ENCODE results near the gene ARHGEF4.

The ARHGEF4 gene

GRCh38 chr2:131022731-131023130 lies 186.0 kb downstream of the ARHGEF4 start:
- no peak for DNase-seq

DNA sequence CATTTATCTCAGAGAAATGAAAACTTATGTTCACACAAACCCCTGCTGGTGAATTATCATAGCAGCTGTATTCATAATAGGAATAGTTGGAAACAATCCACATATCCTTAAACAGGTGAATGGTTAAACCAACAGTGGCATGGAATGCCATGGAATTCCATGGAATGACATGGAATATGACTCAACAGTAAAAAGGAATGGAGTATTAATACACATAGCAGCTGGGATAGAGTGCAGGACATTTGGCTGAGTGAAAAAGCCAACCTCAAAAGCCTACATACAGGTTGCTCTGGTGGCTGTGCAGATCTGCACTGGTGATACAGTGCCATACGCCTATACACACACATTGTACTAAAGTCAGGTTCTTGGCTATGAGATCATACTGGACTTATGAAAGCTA lies 187.0 kb downstream of the ARHGEF4 start:
- no peak for DNase-seq

- DNase-seq, result no peak
Observed at GRCh38 chr2:131026919-131027318, 190.2 kb downstream of the ARHGEF4 start.

DNA sequence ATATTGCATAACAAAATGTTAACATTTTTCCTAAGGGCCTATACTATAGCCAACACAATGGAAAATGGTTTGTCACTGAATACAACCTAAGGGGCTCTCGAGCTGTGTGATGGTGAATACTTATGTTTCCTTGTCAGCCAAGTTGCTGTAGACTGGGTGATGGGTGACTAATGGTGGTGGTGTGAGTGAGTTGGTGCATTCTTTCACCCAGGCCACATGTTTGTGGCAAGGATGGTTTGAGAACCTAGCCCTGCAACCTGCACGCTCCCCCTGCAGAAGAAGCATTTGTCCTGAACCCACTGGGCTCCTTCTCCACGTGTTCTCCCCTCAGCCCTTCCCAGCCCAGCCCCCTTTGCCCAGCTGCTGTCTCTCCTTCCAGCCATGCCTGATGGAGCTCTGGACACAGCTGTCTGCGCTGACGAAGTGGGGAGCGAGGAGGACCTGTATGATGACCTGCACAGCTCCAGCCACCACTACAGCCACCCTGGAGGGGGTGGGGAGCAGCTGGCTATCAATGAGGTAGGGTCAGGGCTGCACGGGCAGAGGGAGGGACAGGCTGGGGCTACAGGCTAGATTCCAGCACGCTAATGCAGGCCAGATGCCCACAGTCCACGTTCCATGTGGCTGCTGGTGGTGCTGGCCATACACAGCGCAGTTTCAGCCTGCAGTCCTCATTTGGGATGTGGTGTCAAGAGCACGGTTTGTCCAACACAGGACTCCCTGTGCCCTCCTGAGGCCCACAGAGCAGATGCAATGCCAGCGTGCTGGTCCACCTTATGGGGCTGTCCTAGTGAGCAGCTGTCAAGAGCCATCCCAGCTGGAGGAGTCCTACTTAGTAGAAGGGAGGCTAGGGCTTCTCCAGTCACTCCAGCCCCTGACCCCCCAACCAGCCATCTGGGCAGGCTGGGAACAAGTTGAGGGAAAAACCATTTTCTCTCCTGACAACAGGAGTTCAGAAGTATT lies 191.1 kb downstream of the ARHGEF4 start:
- no peak for DNase-seq

- DNase-seq, result no peak
Observed at GRCh38 chr2:131029812-131030211, 193.1 kb downstream of the ARHGEF4 start.

DNA sequence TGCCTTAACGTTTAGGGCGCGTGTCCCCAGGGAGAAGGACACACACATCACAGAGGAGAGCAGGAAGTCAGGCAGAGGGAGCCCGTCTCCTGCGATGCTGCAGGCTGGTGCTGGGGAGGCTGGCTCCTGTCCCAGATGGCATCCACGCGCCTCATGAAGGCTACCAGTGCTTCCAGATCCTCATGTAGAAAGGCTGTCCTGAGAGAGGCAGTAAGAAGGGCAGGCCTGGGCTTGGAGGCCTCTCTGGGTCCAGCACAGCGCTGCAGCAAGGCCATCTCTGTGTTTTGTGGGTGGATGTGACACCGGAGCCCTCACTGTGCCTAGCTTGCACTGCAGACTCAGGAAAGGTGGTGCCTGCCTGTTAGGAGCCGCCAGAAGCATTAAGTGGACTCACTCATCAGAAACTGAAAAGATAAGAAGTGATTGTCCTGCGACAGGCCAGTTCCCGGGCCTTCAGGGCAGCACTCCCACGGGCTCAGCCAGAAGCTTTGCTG lies 193.8 kb downstream of the ARHGEF4 start:
- no peak for DNase-seq

- no peak for DNase-seq
Observed at GRCh38 chr2:131031431-131031841, 194.7 kb downstream of the ARHGEF4 start.

DNA sequence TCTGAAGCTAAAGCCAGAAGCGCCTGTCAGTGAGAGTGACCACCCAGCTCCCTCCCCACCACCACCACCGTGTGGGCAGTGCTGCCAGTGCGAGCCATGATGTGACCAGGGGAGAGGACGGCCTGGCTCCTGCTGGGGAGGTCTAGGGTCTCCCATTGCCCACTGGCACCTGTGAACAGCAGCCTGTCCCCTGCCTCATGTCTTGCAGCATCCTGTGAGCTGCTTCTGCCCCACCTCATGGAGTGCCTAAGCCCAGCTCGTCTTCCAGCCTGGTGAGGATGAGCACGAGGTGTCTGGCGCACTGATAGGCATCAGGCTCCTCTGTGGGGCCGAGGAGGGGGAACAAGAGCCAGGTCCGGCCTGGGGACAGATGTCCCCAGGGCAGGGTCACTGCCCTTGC lies 195.2 kb downstream of the ARHGEF4 start:
- DNase-seq, result no peak

DNA sequence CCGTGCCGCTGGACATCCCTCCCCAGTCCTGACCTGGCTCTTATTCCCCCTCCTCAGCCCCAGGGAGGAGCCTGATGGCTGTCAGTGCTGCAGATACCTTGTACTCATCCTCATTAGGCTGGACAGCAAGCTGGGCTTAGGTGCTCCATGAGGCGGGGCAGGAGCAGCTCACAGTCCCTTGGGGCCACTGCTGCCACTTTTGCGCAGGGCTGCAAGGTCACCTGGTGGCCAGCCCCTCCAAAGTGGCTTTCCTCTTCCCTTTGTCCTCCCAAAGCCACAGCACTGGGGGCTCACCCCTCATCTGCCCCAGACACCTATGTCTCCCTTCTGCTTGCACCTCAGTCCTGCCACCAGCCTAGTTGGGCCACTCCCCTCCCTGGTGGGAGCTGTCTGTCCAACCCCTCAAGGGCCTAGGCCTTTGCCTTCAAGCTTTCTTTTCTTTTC lies 195.7 kb downstream of the ARHGEF4 start:
- DNase-seq, result no peak

DNA sequence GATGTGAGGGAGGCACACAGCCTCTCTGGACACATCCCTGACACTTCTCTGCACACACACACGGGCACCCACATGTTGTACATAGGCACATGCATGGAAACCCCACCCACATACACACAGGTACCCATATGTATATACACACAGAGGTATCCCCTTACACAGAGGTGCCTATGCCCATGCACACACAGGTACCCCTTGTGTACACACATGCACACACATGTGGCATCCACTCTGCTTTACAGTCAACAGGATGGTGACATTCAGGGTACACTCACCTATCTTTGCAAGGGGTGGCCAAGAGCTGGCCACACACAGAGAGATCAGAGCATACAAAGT lies 197.0 kb downstream of the ARHGEF4 start:
- DNase-seq, result no peak

GRCh38 chr2:131034122-131035051 lies 197.7 kb downstream of the ARHGEF4 start:
- no peak for DNase-seq

- no peak for DNase-seq
Observed at GRCh38 chr2:131035112-131035825, 198.6 kb downstream of the ARHGEF4 start.

GRCh38 chr2:131035826-131036231 lies 199.1 kb downstream of the ARHGEF4 start:
- no peak for DNase-seq

DNA sequence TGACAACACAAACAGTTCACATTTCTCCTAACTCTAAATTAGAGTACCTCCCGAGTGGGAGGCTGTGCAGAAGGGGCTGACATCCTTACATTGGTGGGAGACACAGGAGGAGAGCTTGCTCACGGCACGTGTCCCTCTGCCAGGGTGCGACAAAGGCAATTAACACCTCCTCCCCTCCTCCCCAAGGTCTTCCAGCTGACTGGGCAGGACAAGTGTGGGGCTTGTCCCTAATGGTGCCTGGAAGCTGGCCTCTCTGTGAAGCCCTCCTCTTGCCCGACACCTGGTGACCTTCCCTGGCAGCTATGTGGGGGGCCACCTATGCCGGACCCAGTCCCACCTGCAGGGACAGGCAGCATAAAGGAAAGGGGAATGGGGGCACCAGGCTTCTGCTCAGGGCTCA lies 199.6 kb downstream of the ARHGEF4 start:
- no peak for DNase-seq

- no peak for DNase-seq
Observed at GRCh38 chr2:131036696-131037397, 200.1 kb downstream of the ARHGEF4 start.

GRCh38 chr2:131037398-131038257 lies 200.9 kb downstream of the ARHGEF4 start:
- DNase-seq, result no peak

- DNase-seq, result no peak
Observed at GRCh38 chr2:131038258-131039100, 201.8 kb downstream of the ARHGEF4 start.

- no peak for DNase-seq
Observed at GRCh38 chr2:131039101-131039440, 202.4 kb downstream of the ARHGEF4 start.

- no peak for DNase-seq
Observed at GRCh38 chr2:131039535-131039907, 202.8 kb downstream of the ARHGEF4 start.

Measured in stimulated activated CD4-positive, alpha-beta T cell treated with anti-CD3 and anti-CD28 coated beads, Interleukin-4, amount 100 ng/mL, for 24 hours (primary cell).